K562 (cell line): ENCODE data around the gene PGAP2. TPM values are rescaled to one million over a fixed set of nuclear protein-coding genes. Genes with fewer than 3 reads are reported as not detected.

Experiments
- CBX2 ChIP-seq: fragments of 200-600 bp; sonication (generic); IDR thresholded peaks from one replicate; pipeline ENCODE4 v1.6.1; 2012; ENCODE audit warnings: mild to moderate bottlenecking, low read length, inconsistent platforms; ENCODE audit not compliant: insufficient read depth, poor library complexity, severe bottlenecking
- CHD1 ChIP-seq: fragments of 200-600 bp; sonication (generic); IDR thresholded peaks from one replicate; pipeline ENCODE4 v1.6.1; 2012; ENCODE audit warnings: mild to moderate bottlenecking, moderate library complexity, low read length, inconsistent platforms
- E2F3 ChIP-seq: fragments of 250-450 bp; sonication (Bioruptor Pico); IDR thresholded peaks from 2 replicates; pipeline ENCODE4 v1.4.0; 2020; ENCODE audit warnings: mild to moderate bottlenecking
- JUND ChIP-seq, 2 experiments: IDR thresholded peaks; 2 replicates in 1 of 2; 3 replicates in 1 of 2; pipeline ENCODE4 v1.6.1; 2011; ENCODE audit warnings: borderline replicate concordance in 2 of 2, low read depth in 2 of 2, low read length in 2 of 2, improper control_type of control experiment in 1 of 2, missing biosample characterization in 1 of 2, missing genetic modification characterization in 1 of 2, missing genetic modification reagents in 1 of 2
- KLF10 ChIP-seq: fragments of 250-450 bp; sonication (Bioruptor Pico); IDR thresholded peaks from 2 replicates; pipeline ENCODE4 v1.6.1; 2021; ENCODE audit warnings: matching md5 sums
- PRPF4 ChIP-seq: fragments of 200-400 bp; formaldehyde crosslinking; IDR thresholded peaks from one replicate; pipeline ENCODE4 v1.6.1; 2017; ENCODE audit warnings: low read length, low read depth, mild to moderate bottlenecking; ENCODE audit not compliant: insufficient read depth, poor library complexity, severe bottlenecking
- RBM34 ChIP-seq: fragments of 200-400 bp; formaldehyde crosslinking; IDR thresholded peaks from 2 replicates; pipeline ENCODE4 v1.6.1; 2018; ENCODE audit warnings: low read length, borderline replicate concordance; ENCODE audit not compliant: insufficient read depth
- SIX5 ChIP-seq, 2 experiments: IDR thresholded peaks; 2 replicates each; pipeline ENCODE4 v1.6.1; 2011; ENCODE audit warnings: low read length in 2 of 2, borderline replicate concordance in 1 of 2, low read depth in 1 of 2, mild to moderate bottlenecking in 1 of 2, moderate library complexity in 1 of 2; ENCODE audit not compliant: insufficient read depth in 1 of 2
- ZBTB17 ChIP-seq: fragments of 450-650 bp; formaldehyde crosslinking; IDR thresholded peaks from 2 replicates; pipeline ENCODE4 v1.4.0; 2020; ENCODE audit warnings: mild to moderate bottlenecking
- ZEB2 ChIP-seq: fragments of 450-650 bp; IDR thresholded peaks from 2 replicates; pipeline ENCODE4 v1.6.1; 2016
- ZFX ChIP-seq: sonication (generic); formaldehyde crosslinking; IDR thresholded peaks from 2 replicates; pipeline ENCODE4 v1.8.0; 2022; ENCODE audit warnings: mild to moderate bottlenecking, missing genetic modification reagents, moderate library complexity
- ZNF384 ChIP-seq: IDR thresholded peaks from 2 replicates; pipeline ENCODE4 v1.6.1; 2012; ENCODE audit warnings: low read depth, low read length, improper control_type of control experiment
- ZNF408 ChIP-seq: fragments of 250-450 bp; sonication (Bioruptor Pico); IDR thresholded peaks from 2 replicates; pipeline ENCODE4 v1.4.0; 2020; ENCODE audit warnings: low read depth, mild to moderate bottlenecking, moderate library complexity
- ZNF431 ChIP-seq: sonication (generic); formaldehyde crosslinking; IDR thresholded peaks from 2 replicates; pipeline ENCODE4 v1.8.0; 2022; ENCODE audit warnings: mild to moderate bottlenecking, missing genetic modification reagents
- ZNF717 ChIP-seq: fragments of 250-450 bp; sonication (Bioruptor Pico); IDR thresholded peaks from 2 replicates; pipeline ENCODE4 v1.5.0; 2021
- ZNF76 ChIP-seq: fragments of 250-450 bp; sonication (Bioruptor Pico); IDR thresholded peaks from 2 replicates; pipeline ENCODE4 v1.4.0; 2020; ENCODE audit warnings: mild to moderate bottlenecking, moderate library complexity, borderline replicate concordance
- polyA plus RNA-seq, 8 experiments: library from polyadenylated mRNA; depleted of rRNA in 4 of 8; stranded (reverse) in 5 of 8; unstranded in 3 of 8; fragments of >200 nt; fragmentation: Nextera tagmentation in 2 of 8; fragmentation: Illumina TruSeq in 1 of 8; extraction: Ambion mirVana in 2 of 8; extraction: Trizol in 1 of 8; gene quantifications; 2 replicates each; pipeline versions ENCODE4 v1.2.1 to v1.2.3, GENCODE V29; 2011 to 2014; ENCODE audit warnings: inconsistent platforms in 1 of 8, missing spikeins in 1 of 8
- total RNA-seq, 7 experiments: library from RNA; depleted of rRNA in 6 of 7; stranded (reverse); fragments of >200 nt in 6 of 7; fragmentation: Illumina TruSeq in 2 of 7; extraction: Trizol in 2 of 7; gene quantifications; 2 replicates each; pipeline versions ENCODE4 v1.2.1 to v1.2.3, GENCODE V29; 2011 to 2021; ENCODE audit warnings: low replicate concordance in 1 of 7
- TF ChIP-seq, protein P1 (sequence below): fragments of 450-650 bp; IDR thresholded peaks from 2 replicates; pipeline ENCODE4 v1.6.1; 2014; ENCODE audit warnings: low read depth, mild to moderate bottlenecking, moderate library complexity, borderline replicate concordance
- TF ChIP-seq, protein P2 (sequence below): fragments of 250-450 bp; sonication (Bioruptor Pico); IDR thresholded peaks from 2 replicates; pipeline ENCODE4 v1.9.0; 2021; ENCODE audit warnings: mild to moderate bottlenecking, inconsistent platforms
- TF ChIP-seq, protein P3 (sequence below): fragments of 450-650 bp; IDR thresholded peaks from 2 replicates; pipeline ENCODE4 v1.6.1; 2016; ENCODE audit warnings: antibody characterized with exemption

The PGAP2 gene
- total and polyA plus RNA-seq, 9 of the 15 experiments (the other 6 are each of a cell fraction or from before 2014, with no cell fraction given), result 17.9 to 47.2 (median 33.7) TPM

DNA sequence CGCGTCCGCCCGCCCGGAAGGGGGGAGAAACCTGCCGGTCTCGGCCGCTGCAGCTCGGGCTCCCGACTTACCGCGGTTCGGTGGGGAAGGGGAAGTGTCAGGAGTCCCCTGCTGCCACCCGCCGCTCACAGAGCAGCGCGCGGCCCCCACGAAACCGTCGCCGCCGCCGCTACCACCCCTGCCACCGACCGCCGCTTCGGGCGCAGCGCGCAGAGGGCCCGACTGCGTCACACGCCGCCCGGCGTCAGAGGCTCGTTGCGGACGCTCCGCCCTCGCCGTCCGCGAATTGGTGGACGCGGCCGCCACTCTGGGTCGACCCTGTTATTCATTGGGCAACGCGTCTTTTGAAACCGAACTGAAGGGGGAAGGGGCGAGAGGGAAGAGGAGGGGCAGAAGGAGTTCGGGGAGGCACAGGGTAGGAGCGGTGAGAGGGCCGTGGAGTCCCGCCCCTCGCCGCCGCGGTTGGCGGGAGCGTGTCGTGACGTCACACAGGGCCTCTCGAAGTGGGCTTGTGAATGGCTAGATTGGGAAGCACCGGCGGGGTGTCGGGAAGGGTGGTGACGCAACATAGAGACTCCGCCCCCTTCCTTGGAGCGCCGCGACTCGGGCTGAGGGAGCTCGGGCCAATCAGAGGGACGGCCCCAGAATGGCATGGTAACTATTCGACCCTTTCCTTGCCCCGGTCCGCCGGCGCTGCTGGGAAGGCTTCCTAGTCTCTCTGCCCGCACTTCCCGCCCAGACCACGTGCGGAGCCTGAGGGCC, 10.8 kb upstream of the PGAP2 start, which contains the start of gene NUP98 (continued):
- TF ChIP-seq ZNF717 (CRISPR knock-in tag), result no peak
- no peak for TF ChIP-seq ZNF76 (CRISPR knock-in tag)
- TF ChIP-seq ZNF431 (CRISPR knock-in tag), result no peak
- TF ChIP-seq ZFX (CRISPR knock-in tag), result peak; percentile 98
- TF ChIP-seq ZBTB17, result no peak
- TF ChIP-seq CHD1, result no peak
- TF ChIP-seq, protein P1, sequence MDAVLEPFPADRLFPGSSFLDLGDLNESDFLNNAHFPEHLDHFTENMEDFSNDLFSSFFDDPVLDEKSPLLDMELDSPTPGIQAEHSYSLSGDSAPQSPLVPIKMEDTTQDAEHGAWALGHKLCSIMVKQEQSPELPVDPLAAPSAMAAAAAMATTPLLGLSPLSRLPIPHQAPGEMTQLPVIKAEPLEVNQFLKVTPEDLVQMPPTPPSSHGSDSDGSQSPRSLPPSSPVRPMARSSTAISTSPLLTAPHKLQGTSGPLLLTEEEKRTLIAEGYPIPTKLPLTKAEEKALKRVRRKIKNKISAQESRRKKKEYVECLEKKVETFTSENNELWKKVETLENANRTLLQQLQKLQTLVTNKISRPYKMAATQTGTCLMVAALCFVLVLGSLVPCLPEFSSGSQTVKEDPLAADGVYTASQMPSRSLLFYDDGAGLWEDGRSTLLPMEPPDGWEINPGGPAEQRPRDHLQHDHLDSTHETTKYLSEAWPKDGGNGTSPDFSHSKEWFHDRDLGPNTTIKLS, result peak; percentile 76
- no peak for TF ChIP-seq KLF10 (CRISPR knock-in tag)
- no peak for TF ChIP-seq CBX2
- no peak for TF ChIP-seq ZNF408 (CRISPR knock-in tag)
- TF ChIP-seq, protein P2, sequence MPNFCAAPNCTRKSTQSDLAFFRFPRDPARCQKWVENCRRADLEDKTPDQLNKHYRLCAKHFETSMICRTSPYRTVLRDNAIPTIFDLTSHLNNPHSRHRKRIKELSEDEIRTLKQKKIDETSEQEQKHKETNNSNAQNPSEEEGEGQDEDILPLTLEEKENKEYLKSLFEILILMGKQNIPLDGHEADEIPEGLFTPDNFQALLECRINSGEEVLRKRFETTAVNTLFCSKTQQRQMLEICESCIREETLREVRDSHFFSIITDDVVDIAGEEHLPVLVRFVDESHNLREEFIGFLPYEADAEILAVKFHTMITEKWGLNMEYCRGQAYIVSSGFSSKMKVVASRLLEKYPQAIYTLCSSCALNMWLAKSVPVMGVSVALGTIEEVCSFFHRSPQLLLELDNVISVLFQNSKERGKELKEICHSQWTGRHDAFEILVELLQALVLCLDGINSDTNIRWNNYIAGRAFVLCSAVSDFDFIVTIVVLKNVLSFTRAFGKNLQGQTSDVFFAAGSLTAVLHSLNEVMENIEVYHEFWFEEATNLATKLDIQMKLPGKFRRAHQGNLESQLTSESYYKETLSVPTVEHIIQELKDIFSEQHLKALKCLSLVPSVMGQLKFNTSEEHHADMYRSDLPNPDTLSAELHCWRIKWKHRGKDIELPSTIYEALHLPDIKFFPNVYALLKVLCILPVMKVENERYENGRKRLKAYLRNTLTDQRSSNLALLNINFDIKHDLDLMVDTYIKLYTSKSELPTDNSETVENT, result peak; percentile 92
- no peak for TF ChIP-seq ZEB2
- TF ChIP-seq, protein P3, sequence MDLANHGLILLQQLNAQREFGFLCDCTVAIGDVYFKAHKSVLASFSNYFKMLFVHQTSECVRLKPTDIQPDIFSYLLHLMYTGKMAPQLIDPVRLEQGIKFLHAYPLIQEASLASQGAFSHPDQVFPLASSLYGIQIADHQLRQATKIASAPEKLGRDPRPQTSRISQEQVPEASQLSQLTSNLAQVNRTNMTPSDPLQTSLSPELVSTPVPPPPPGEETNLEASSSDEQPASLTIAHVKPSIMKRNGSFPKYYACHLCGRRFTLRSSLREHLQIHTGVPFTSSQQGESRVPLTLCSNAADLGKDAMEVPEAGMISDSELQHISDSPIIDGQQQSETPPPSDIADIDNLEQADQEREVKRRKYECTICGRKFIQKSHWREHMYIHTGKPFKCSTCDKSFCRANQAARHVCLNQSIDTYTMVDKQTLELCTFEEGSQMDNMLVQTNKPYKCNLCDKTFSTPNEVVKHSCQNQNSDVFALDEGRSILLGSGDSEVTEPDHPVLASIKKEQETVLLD, result 0 out of 2 replicates have a peak, but pooled peaks have one; percentile 71
- TF ChIP-seq PRPF4, result no peak
- TF ChIP-seq SIX5 (IDR thresholded peaks at IDR 0.05; ENCODE audit: borderline replicate concordance in 1 of 2, insufficient read depth in 1 of 2, low read depth in 1 of 2, low read length in 2 of 2), result no peak
- TF ChIP-seq JUND (IDR thresholded peaks at IDR 0.05; ENCODE audit: borderline replicate concordance, low read depth, low read length), result peak; percentile 87
- no peak for TF ChIP-seq JUND (tag; IDR thresholded peaks at IDR 0.05; ENCODE audit: borderline replicate concordance, low read depth, low read length)
- peak; percentile 94; the same call in 1 of the 2 replicates for TF ChIP-seq RBM34
- no peak for TF ChIP-seq ZNF384
- TF ChIP-seq E2F3 (CRISPR knock-in tag), result no peak
